Neutrophil (primary cell): ENCODE data around the gene TNS4.

Source experiments
- H3K27ac ChIP-seq: fragments of 200-600 bp; sonication (generic); 2 replicates; pipeline ENCODE4 v1.5.1; 2016; ENCODE audit warnings: mild to moderate bottlenecking, moderate library complexity
- H3K27me3 ChIP-seq: fragments of 200-600 bp; sonication (generic); 2 replicates; pipeline ENCODE4 v1.6.0; 2016; ENCODE audit warnings: mild to moderate bottlenecking
- H3K36me3 ChIP-seq: fragments of 200-600 bp; sonication (generic); 2 replicates; pipeline ENCODE4 v1.5.1; 2017
- H3K4me1 ChIP-seq, 2 experiments: fragments of 200-600 bp in 1 of 2; sonication (generic) in 1 of 2; 1 replicate in 1 of 2; 2 replicates in 1 of 2; pipeline versions ENCODE4 v1.5.1 to v1.6.1; 2013 to 2016; ENCODE audit warnings: low read depth in 1 of 2, low read length in 1 of 2, mild to moderate bottlenecking in 1 of 2, moderate library complexity in 1 of 2; ENCODE audit not compliant: control insufficient read depth in 1 of 2, insufficient read depth in 1 of 2
- H3K4me3 ChIP-seq, 2 experiments: fragments of 200-600 bp in 1 of 2; sonication (generic) in 1 of 2; 1 replicate in 1 of 2; 2 replicates in 1 of 2; pipeline ENCODE4 v1.5.1; 2013 to 2016; ENCODE audit warnings: low read depth in 1 of 2, low read length in 1 of 2, mild to moderate bottlenecking in 1 of 2, moderate library complexity in 1 of 2
- H3K9me3 ChIP-seq: fragments of 200-600 bp; sonication (generic); 2 replicates; pipeline ENCODE4 v1.5.1; 2016
- CTCF ChIP-seq: fragments of 200-600 bp; sonication (generic); IDR thresholded peaks from 2 replicates; pipeline ENCODE4 v1.5.1; 2016; ENCODE audit warnings: antibody characterized with exemption

The TNS4 gene

DNA sequence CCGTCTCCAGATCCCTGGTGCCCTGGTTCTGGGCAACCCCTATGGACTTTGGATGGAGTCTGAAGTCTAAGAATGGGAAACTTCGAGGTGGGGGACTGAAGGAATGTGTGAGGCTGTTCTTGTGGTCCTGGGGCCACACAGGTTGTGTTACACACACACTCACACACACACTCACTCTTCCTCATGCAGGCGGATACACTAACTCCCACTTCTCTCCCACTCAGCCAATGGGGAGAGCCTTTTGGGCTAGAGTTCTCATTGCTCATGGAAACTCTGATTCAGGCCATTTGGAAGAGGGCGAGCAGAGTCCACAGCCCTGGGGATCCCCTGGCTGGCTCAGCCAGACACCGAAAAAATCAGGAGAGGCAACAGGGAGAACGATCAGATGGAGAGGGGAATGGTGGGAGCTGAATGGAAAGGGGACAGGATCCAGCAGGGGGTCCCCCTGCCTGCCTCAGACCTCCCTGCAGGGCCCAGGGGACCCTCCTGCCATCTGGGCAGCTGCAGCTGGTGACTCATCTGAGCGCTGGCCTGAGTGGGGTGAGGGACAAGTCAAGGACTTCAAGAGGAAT lies 49.1 kb downstream of the TNS4 start:
- Histone ChIP-seq H3K27me3 (peaks cover 89% of the 10 kb centered on the region), H3K4me1 (peaks cover 7 to 10% of the 10 kb centered on the region in 2 experiments), H3K4me3 (no peak overlapping the region), H3K9me3 (no peaks in the 10 kb centered on the region), H3K36me3 (no peaks in the 10 kb centered on the region), H3K27ac (no peak overlapping the region)
- no peak for TF ChIP-seq CTCF

DNA sequence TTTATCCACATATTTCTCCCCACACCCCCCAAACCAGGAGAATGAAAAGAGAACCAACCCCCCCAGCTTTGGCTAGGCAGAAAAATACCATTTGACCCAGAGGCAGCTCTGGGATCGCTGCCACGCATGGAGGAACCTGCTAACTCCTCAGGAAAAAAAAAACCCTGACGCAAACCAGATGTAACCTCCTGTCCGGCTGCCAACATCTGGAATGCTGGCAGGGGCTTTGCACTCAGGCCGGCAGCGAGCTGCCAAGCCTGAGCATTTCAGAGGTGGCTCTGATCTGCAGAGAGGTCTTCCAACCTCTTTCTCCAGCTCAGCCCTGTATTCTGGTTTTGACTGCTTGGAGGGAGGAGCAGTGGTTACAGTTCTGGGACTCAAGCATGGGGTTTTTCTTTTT lies 50.0 kb downstream of the TNS4 start:
- no peaks in the 10 kb centered on the region for H3K36me3 ChIP-seq
- no peak overlapping the region for H3K4me3 ChIP-seq
- no peaks in the 10 kb centered on the region for H3K9me3 ChIP-seq
- peaks cover 89% of the 10 kb centered on the region for H3K27me3 ChIP-seq
- H3K27ac ChIP-seq: no peak overlapping the region
- TF ChIP-seq CTCF: no peak
- peaks cover 7 to 10% of the 10 kb centered on the region in 2 experiments for H3K4me1 ChIP-seq

DNA sequence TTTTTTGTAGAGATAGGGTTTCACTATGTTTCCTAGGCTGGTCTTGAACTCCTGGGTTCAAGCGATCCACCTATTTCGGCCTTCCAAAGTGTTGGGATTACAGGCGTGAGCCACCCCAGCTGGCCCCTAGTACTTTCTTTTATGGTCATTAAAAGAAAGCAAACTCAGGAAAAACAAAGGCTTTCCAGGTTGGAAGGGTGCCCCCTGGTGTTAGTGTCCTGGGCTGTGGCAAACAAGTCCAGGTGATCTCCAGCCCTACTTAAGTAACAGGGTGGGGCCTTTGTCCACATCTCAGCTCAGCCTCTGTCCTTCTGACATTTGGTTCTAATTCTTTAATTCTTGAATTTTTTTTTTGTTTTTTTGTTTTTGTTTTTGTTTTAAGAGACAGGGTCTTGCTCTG lies 51.2 kb downstream of the TNS4 start:
- Histone ChIP-seq H3K27ac (no peak overlapping the region), H3K9me3 (no peaks in the 10 kb centered on the region), H3K4me3 (no peak overlapping the region), H3K4me1 (peaks cover 7 to 15% of the 10 kb centered on the region in 2 experiments), H3K36me3 (no peaks in the 10 kb centered on the region), H3K27me3 (peaks cover 94% of the 10 kb centered on the region)
- TF ChIP-seq CTCF: no peak

DNA sequence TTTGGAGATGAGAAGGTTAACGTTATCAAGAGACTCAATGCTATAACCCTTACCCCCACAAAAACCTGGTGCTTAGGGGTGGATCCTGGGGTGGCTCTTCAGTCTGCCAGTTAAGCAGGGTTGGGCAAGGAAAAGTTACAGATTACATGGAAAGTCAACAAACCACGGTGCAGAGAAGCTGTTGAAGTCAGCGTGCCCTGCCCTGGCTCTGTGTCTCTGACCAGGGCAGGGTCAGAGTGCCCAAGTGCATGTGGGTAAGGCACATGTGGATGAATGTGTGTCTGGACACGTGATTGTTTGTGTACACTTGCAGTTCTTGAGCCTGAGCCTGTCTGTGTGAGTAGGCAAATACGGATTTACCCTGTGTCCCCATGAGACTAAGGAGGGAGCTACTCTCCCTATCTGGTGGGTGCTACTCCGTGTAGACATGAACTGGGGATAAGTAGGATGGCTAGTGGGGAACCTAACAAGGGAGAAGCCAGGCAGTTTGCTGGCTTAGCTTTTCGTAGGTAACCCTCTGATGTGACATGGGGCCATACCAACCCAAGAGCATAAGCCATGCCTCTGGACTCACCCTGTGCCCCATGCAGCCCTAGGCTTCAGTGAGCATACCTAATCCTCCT lies 52.7 kb downstream of the TNS4 start:
- H3K27me3 ChIP-seq: peaks cover 94% of the 10 kb centered on the region
- no peaks in the 10 kb centered on the region for H3K9me3 ChIP-seq
- TF ChIP-seq CTCF: no peak
- H3K4me1 ChIP-seq: peaks cover 9 to 21% of the 10 kb centered on the region in 2 experiments
- H3K27ac ChIP-seq: no peak overlapping the region
- no peak overlapping the region for H3K4me3 ChIP-seq
- no peaks in the 10 kb centered on the region for H3K36me3 ChIP-seq

- peaks cover 11 to 25% of the 10 kb centered on the region in 2 experiments for H3K4me1 ChIP-seq
- no peak overlapping the region for H3K27ac ChIP-seq
- no peaks in the 10 kb centered on the region for H3K9me3 ChIP-seq
- H3K27me3 ChIP-seq: peaks cover 97% of the 10 kb centered on the region
- TF ChIP-seq CTCF: no peak
- no peak overlapping the region for H3K4me3 ChIP-seq
- H3K36me3 ChIP-seq: no peaks in the 10 kb centered on the region
These were observed 53.2 kb downstream of the TNS4 start for GRCh38 chr17:40448213-40448638.
